Uterus (tissue), 2 donors: ENCODE measurements around the gene DMC1.

Experiments used
- POLR2A ChIP-seq, 2 donors: fragments of 450-650 bp; IDR thresholded peaks; one replicate each; pipeline ENCODE4 v1.6.1; 2016; ENCODE audit warnings: antibody characterized with exemption in 2 of 2, mild to moderate bottlenecking in 1 of 2, moderate library complexity in 1 of 2
- TF ChIP-seq, protein P1 (sequence below), 4 experiments: fragments of 200-600 bp in 2 of 4; fragments of 450-650 bp in 2 of 4; sonication (generic) in 2 of 4; IDR thresholded peaks; one replicate each; pipeline ENCODE4 v1.5.1; 2016 to 2019; ENCODE audit warnings: antibody characterized with exemption in 4 of 4, mild to moderate bottlenecking in 2 of 4, moderate library complexity in 1 of 4

DNA sequence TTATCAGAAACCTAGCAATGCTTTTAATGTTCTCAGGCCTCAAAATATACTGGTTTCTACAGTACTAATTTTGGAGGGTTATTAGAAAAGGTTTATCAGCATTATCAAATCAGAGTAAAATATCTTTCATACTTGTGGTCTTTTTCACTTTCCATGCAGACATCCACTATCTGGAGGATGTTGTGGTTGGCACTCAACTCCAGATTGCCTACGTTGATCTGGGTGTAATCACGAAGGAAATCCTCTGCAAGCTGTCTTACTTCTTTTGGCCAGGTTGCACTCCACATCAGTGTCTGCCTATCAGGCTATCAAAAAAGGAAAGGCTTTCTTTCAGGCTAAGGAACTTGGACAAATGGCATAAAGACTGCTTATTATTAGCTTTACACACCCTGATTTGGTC is 75.5 kb downstream of the DMC1 start:
- TF ChIP-seq, protein P1, sequence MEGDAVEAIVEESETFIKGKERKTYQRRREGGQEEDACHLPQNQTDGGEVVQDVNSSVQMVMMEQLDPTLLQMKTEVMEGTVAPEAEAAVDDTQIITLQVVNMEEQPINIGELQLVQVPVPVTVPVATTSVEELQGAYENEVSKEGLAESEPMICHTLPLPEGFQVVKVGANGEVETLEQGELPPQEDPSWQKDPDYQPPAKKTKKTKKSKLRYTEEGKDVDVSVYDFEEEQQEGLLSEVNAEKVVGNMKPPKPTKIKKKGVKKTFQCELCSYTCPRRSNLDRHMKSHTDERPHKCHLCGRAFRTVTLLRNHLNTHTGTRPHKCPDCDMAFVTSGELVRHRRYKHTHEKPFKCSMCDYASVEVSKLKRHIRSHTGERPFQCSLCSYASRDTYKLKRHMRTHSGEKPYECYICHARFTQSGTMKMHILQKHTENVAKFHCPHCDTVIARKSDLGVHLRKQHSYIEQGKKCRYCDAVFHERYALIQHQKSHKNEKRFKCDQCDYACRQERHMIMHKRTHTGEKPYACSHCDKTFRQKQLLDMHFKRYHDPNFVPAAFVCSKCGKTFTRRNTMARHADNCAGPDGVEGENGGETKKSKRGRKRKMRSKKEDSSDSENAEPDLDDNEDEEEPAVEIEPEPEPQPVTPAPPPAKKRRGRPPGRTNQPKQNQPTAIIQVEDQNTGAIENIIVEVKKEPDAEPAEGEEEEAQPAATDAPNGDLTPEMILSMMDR (IDR thresholded peaks at IDR 0.05): no peak
- TF ChIP-seq POLR2A (IDR thresholded peaks at IDR 0.05): no peak
